RKO (cell line): ENCODE results near the gene MRPL43.

Experiments used
- DNase-seq: peaks from one replicate; pipeline ENCODE4 v3.0.0-alpha.2; 2016; ENCODE audit warnings: low spot score

The MRPL43 gene

DNA sequence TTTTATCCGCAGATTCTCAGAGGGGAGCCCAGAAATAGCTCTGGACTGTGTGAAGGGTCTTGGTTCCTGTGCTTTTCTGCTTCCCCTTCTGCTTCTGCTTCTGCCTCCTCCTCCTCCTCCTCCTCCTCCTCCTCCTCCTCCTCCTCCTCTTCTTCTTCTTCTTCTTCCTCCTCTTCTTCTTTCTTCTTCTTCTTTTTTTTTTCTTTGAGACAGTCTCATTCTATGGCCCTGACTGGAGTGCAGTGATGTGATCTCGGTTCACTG is 32.1 kb upstream of the MRPL43 start:
- DNase-seq, result no peak

DNA sequence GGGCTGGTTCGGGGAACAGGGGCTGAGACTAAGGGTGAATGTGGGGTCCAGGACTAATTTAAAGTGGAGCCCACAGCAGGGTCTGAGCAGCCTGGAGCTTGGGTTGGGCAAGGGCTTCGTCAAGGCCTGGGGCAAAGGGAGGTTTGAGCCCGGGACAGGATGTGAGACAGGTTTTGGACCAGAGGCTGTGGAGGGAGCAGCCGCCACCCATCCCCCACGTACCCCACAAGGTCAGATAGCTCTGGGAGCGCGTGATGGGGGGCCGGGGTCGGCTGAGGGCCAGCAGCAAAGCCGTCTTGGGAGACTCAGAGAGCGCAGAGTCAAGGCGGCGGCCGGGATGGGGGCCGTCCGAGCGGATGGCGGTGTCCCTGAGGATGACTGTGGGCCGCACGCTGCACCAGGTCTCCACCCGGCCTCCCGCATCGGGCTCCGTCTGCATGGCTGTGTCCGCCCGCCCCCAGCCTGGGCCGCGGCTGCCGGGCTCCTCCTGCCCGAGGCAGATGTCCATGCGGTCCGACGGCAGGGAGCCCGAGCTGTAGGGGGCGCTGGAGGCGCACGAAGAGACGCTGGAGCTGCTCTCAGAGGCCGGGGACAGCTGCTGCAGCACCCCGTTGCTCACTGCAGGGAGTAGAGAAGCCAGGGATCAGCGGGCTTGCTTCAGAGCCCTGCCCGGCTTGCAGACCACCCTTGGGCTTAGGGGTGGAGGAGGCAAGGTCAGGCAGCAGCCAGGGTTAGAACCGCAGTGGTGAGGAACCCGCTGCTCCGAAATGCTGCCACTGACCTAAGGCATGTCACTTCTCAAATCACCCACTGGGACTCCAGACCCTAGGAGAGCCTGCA is 31.5 kb upstream of the MRPL43 start:
- peak; percentile 79 for DNase-seq

DNA sequence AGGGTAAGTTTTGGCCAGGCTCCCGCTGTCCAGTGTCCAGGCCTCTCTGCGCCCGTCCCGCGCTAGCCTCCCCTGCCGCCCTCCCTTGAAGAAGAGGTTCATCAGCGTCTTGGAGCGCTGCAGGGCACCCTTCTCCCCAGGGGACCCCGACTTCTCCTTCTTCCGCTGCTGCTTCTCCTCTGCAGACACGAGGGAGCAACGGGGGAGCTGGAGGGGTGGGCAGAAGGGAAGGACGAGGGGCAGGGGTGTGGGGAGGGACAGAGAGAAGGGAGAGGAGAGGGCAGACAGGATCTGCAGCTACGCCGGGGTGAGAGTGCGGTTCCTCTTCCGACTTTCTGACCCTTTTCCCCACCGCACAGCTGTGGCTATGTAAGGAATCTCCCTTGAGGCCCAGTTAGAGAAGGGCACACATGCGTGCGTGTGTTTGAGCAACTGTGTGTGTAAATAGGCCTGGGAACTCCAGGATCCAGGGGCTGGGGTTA is 30.9 kb upstream of the MRPL43 start:
- no peak for DNase-seq

DNA sequence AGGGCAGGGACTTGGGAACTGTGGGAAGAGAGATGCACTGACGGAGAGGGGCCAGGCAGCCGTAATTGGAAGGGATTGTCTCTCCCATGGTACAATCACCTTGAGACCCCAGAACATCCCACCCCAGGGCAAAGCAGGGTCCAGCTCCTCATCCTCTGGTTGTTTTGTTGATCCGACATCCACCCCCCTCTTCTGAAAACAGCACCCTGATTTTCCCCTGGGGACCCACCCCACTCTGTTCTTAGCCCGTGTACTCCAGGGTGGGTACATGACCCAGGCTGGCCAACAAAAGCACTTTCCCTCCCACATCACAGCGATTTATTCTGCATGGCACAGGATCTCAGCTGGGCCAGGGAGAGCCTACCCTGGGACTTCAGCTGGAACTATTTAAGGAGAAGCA is 29.5 kb upstream of the MRPL43 start:
- no peak for DNase-seq

DNA sequence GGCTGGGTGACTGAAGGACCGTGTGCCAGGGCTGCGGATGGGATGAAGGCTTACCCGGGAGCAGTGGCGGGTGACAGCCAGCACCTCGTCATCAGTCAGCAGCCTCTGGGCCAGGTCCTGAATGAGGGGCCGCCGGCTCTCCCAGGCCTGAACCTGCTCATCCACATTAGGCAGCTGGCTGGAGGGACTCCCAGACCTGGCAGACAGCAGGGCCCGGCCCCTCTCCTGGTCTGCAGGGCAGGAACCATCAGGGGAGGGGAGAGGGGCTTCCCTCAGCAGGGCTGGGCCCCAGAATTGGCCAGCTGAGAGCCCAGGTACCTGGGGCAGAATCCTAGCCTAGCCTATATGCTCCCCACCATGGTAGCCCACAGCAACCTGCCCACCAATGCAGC is 28.3 kb upstream of the MRPL43 start:
- DNase-seq, result no peak

DNA sequence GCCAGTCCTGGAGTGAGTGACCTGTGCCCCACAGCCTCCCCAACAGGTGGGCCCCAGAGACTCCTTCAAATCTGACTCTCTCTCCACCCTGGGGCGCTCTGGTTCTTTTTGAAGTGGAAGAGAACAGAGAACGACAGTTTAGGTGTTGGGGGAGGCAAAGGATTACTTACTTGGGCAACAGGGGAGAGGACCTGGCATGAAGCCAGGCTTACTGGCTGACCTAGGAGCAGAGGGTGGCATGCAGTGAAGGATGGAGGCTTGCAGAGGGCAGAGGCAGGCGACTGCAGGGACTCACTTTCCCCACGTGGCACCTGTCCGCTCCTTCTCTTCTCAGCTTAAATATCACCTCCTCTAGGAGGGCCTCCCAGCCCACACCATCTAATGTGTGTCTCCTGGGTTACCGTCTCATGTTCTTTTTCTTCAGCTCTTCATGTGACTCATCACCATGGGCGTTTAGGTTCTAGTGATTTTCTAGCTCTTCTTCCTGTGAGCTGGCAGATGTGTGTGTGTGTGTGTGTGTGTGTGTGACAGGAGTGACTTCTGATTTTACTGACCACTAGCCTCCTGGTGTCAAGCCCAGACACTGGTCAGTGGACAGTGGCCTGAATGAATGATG is 27.8 kb upstream of the MRPL43 start:
- peak; percentile 74 for DNase-seq

DNA sequence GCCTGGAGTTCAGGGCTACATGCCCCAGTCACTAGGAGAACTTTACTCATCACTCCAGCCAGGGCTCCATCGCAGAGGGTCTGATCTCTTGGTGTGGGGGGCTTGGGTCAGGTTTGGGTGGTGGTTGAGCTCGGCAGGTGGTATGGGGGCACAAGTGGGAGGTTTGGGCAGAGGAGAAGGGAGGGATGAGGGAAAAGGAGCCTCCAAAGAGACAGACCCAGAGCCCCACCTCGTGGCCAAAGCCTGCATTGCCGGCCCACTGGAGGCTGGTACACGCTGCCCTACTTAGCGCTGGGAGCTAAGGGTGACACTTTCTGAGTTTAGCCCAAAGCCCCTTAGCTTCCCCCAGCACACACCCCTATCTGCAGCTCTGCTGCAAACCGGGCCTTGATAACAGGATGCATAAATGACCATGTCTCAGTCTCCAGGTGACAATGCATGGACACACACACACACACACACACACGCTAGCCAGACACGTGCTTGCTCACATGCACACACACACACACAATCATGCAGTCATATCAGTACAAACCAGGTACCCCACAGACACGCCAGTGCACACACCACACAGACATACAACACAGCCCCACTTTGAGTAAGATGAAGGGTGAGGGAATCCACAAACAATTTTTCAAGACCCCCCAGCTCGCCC is 27.1 kb upstream of the MRPL43 start:
- peak; percentile 61 for DNase-seq

DNA sequence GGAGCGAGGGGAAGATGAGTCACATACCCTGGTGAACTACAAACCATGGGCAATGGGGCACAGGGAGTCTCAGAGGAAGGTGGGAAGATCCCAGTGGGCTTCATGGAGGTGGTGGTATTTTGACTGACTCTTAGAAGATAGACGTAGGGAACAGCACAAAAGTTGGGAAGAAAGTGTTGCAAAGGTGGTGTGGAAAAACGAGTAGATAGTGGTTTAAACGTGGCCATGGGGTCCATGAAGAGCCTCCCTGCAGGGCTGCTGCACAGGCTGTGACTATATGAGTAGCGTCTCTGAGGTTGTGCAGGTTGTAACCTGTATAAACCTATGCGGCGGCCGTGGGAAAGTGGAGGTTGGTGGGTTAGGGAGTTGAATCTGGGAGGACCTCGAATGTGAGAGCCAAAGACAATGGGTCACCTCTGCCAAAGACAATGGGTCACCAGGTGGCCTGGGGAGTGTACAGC is 26.1 kb upstream of the MRPL43 start:
- no peak for DNase-seq

DNA sequence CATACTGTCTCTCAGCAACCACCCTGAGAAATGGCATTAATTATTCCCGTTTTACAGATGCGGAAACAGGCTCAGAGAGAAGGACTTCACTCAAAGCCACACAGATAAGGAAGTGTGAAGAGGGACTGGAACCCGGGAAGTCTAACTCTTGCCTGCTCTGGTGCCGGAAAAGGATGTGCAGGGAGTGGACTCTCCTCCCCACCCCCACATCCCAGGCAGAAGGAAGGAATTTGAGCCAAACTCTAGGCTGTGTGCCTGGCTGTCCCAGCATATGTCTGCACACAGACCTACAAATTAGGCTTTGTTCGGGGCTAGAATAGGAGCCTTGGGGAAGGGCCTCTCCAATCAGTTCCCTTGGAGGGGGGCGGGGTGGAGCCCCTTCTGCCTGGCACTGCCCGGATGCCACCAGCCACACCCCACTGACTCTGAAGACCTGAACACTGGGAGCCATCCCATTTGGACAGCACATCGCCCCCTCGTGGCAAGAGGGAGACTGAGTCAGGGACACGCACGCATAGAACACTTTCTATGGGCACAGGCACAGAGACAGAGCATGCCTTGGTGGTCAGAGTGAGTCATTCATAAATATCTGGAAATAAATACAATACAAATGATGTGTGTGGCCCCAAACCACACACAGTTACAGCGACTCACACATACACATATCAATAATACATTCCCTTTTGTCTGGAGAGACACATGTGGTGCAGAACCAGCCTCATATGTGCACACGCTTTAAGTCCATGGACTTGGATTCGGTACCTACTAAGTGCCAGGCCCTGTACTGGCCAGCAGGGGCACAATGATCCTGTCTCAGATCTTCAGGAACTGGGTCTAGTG is 25.4 kb upstream of the MRPL43 start:
- DNase-seq, result peak; percentile 94

DNA sequence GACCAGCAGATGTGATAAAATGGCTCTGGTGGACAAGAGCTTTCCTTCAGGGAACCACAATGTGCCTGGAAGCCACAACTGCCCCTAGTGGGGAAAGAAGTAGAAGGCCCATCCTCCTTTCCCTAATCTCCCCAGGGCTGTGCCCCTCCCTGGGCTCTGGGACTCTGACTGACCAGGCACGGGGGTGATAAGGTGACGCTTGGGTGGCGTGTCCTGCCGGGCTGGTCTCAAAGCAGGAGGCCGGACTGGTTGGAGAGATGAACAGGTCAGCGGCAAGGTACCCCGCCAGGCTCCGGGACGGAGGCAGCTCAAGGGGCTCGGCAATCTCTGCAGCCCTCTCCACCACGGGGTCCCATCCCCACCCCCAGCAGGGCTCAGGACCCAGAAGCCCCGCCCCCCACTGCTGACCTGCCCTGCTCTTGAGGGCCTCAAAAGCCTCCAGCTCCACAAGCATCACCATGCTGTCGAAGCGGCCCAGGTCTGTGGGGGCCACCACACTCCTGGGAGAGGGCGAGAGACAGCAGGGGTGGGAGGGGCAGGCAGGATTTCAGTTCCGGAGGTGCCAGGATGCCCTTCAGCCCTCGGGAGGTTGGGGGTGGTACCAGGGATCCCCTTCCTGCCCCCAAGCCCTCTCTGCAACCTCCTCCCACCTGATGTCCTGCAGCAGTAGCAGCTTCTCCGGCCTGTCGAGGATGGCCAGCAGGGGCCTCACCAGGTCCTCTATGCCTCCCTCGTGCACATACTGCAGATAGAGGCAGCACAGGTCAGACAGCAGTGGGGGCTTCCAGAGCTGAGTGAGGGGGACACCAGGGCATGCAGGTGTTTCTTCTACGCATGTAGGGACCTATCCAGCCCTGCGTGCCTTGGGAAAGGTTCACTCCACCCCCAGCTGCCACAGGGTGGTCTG is 24.5 kb upstream of the MRPL43 start:
- no peak for DNase-seq

DNA sequence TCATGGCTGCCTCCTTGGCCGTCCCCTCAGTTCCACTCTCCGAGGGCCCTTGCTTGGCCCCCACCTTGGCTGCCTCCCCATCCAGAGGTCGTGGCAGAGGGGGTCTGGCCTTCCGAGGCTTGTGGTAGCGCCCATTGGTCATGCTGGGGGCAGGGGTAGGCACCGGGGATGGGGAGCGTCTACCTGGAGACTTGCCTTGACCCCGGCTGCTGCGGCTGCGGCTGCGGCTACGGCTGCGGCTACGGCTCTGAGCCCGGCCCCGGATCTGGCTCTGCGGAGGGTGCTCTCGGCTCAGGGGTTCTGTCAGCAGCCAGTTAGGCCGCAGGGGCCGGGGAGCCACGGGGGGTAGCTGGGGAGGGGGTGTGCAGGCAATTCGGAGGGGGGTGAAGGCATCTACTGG is 23.0 kb upstream of the MRPL43 start:
- no peak for DNase-seq

DNA sequence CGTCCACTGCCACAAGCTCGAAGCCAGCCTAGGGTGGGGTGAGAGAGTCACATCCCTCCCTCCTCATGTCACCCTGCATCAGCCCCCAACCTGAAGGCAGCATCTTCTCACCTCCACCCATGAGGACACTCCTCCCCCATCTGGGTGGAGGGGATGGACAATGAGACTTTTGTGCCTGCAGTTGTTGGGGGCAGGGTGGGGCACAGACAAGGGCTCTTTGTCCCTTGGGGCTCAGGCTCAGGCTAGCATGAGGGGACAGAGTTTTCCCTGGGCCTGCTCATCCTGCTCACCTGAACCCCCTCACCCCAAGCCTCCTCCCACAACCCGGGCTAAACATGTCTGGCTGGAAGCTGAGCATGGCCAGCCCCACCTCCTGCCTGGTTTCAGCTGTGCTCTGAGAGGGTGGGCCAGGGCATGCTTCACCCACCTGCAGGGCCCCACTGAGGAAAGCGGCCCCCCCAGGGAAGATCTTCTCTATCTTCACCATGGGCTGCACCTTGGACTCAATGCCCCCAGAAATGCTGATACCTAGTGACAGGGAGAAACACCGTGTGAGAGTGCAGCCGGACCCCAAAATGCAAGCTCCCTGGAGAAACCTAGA is 21.6 kb upstream of the MRPL43 start:
- no peak for DNase-seq

DNA sequence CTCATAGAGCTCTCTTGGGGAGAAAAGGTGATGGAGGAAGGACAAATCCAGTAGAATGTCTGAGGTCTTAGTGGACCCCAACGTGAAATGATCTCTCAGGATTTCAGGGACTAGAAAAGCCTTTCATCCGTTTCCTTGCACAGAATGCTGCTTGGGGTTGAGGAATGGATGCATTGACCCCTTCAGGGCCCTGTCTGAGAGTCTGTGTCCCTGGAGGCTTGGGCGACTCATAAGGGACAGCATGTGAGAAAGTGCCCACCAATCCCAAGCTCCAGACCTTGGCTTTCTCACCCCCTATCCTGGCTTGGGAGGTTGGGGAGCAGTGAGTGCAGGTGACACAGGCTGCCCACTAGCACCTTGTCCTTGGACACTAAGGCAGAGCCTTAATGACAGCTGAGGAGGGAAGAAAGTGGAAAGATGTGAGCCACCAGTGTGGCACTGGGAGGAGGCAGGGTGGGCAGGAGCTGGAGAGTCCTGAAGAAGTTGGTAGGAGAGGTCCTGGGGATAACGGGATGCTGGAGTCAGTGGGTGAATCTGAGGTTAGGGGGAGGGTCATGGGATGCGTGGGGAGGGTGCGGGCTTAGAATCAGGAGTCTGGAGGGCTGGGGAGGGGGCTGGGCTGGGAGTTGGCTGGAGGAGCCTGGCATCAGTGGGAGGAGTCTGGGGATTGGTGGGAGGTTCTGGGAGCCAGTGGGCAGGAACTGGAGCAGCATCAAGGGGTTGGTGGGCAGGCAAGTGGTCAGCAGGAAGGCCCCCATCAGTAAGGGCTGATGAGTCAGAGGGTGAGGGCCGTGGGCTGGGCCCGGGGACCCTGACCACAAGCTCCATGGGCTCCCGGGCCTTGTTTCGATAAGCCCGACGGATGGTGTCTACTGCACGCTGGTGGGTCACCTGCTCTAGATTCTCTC is 20.9 kb upstream of the MRPL43 start:
- no peak for DNase-seq

DNA sequence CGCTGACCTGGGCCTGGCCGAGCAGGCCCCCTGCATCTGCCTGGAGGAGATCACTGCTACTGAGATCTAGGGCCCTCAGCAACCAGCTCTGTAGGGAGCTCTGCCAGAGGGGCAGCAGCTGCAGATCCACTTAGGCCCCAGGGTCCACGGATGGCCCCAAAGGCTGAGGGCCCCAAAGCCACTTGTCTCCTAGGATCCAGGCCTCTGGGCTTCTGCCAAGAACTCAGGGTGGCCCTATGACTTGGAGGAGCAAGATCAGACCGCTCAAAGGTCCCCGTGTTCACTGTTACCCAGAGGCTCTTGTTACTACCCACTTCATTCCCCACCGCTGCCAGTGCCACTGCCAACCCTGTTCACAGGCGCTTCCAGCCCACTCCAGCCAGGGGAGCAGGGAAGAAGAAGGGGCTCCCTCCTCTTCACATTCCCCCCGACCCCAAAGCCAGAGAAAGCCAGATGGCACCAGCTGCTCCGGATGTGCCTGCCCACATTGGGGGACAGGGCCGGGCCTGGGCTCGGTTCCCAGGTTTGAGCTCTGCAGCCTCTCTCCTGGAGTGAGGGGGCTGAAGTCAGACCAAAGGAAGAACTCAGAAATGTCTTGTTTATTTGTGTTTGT is 19.9 kb upstream of the MRPL43 start:
- no peak for DNase-seq

DNA sequence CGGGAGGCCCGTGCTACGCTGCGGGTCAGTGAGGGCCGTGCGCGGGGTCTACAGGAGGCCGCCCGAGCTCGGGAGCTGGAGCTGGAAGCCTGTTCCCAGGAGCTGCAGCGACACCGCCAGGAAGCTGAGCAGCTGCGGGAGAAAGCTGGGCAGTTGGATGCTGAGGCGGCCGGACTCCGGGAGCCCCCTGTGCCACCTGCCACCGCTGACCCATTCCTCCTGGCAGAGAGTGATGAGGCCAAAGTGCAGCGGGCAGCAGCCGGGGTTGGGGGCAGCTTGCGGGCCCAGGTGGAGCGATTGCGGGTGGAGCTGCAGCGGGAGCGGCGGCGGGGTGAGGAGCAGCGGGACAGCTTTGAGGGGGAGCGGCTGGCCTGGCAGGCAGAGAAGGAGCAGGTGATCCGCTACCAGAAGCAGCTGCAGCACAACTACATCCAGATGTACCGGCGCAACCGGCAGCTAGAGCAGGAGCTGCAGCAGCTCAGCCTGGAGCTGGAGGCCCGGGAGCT is 19.3 kb upstream of the MRPL43 start:
- DNase-seq, result no peak

DNA sequence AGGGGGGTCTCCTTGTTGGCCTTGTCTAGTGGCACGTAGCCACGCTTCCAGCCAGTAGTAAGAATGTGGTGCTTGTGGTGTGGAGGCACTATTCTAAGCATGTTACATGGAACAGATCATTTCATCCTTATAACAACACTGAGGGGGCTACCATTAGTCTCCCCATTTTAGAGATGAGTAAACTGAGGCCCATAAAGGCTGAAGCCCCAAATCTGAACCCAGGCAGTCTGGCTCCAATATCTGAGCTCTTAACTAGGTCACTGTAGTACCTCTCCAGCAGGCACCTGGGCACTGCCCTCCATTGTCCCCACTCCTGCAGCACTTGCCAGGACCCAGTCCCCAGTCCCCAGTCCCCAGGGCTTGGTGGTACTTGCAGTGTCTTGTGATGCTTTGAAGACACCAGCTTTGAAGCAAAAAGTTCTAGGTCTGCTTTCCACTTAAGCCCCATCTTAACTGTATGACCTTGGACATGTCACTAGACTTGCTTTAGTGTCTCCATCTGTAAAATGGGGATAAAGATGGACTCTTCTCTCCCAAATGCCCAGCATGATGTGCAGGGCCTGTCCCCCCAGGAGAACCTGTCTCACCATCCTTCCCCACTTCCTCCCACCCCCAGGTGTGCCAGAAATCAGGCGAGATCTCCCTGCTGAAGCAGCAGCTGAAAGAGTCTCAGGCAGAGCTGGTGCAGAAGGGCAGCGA is 18.7 kb upstream of the MRPL43 start:
- DNase-seq, result no peak

DNA sequence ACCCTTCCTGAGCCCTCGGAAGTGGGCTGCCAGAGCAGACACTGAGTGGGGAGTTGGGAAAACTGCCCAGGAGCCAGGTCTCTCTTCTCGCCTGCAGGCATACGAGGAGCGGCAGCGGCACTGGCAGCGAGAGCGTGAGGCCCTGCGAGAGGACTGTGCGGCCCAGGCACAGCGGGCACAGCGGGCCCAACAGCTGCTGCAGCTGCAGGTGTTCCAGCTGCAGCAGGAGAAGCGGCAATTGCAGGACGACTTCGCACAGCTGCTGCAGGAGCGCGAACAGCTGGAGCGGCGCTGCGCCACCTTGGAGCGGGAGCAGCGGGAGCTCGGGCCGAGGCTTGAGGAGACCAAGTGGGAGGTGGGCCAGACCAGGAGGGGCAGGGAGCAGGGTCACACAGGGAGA is 18.1 kb upstream of the MRPL43 start:
- DNase-seq, result no peak

DNA sequence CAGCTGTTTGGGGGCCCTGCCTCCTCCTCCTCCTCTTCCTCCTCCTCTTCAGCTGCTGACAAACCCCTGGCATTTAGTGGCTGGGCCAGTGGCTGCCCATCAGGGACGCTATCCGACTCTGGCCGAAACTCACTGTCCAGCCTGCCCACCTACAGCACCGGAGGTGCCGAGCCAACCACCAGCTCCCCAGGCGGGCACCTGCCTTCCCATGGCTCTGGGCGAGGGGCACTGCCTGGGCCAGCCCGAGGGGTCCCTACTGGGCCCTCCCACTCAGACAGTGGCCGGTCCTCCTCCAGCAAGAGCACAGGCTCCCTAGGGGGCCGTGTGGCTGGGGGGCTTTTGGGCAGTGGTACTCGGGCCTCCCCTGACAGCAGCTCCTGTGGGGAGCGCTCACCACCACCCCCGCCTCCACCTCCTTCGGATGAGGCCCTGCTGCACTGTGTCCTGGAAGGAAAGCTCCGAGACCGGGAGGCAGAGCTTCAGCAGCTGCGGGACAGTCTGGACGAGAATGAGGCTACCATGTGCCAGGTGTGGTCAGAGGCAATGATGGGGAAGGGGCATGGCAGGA is 16.4 kb upstream of the MRPL43 start:
- DNase-seq, result no peak
